Measurements from ENCODE around the gene ATP11A.

ATP11A gene

DNA sequence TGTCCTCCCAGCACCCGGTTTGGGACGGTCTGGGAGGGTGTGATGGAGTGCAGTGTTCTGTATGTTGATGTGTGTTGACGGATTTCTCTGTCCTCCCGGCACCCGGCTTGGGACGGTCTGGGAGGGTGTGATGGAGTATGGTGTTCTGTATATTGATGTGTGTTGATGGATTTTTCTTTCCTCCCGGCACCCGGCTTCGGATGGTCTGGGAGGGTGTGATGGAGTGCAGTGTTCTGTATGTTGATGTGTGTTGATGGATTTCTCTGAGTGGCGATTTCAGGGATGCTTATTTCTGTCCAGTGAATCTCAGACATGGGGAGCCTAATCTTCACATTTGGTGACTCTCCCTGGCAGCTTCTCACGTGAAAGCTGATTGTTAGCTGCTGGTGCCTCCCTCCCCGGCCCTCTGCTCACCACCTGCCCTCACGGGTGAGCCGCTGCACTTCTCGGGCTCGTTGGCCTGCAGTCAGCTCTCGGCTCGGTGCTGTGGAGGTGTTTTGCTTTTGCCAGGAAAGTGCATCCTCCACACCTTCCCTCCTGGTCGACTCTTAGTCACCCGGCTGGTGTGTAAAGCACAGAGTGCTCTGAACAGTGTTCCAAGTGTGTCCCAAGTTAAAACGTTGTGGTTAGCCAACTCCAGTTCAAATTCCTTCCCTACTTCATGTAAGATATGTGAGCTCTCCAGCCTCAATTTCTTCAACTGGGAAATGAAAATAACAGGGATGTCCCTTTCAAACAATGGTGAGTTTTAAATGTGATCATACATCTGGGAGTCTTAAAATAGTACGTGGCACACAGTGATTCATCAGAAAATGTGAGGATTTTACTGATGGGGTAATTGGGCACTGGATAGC lies 54.6 kb downstream of the ATP11A start:
- no peak for FAIRE-seq

DNA sequence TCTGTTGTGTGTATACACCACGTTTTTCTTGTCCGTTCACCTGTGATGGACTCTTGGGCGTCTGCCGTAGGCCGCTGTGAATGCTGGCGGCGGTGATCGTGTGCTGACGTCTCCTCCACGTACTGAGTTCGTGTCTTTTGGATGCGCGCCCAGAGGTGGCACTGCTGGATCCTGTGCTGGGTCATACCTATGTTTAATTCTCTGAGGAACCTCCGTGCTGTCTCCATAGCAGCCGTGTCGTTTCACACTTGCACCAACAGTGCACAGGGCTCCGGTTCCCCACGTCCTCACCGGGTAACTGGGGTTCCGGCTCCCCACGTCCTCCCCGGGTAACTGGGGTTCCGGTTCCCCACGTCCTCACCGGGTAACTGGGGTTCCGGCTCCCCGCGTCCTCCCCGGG lies 56.2 kb downstream of the ATP11A start:
- FAIRE-seq = no peak

DNA sequence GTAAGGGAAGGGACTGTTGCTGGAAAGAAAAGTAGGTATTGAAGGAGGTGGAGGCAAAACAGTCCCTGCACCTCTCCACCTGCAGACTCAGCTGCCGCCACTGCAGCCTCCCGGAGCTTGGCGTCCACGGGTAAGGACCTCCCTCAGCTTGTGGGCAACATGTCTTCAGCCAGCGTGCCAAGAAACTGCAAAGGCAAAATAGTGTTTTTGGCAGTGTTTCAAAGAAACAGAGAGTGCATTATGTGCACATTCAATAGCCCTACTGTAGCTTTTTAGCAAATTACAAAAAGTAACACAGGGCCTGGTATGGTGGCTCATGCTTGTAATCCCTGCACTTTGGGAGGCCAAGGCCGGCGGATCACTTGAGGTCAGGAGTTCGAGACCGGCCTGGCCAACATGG lies 57.4 kb downstream of the ATP11A start:
- FAIRE-seq = no peak

DNA sequence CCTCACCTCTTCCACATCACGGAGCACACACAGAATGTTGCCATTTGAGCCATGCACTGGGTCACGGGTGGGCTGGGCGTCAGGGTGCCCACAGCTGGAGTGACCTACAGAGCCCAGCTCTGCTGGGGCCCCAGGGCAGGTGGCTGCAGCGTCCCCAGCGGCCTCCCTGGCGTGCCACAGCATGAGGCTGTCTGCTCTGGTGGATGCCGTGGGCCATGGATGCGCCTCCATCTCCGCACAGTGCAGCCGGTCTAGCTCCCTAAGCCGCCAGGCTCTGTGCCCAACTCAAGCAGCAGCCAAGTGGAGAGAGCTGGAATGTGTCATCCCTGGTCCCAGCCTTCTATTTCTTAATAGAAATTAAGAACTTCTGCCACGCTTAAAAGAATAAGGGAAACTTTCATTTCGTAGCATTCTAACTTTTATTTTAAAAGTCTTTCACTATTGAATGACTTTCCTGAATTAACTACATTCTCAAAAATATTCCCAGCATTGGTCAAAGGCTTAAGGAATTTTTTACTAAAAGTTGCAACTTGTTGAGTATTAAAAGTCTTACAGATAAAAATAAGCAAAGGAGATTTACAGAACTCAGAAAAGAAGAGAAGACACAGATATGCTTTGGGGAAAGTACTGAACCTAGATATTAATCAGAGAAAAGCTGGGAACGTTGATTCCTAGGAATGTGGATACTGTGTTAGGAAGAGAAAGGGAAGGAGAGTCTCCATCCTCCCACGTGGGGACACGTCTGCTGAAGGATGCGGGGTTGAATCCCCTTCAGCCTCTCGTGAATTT lies 59.3 kb downstream of the ATP11A start:
- no peak for FAIRE-seq

- FAIRE-seq = no peak
Measured at GRCh38 chr13:112750570-112750969, 60.7 kb downstream of the ATP11A start.

GRCh38 chr13:112751617-112752016 lies 61.8 kb downstream of the ATP11A start:
- no peak for FAIRE-seq

DNA sequence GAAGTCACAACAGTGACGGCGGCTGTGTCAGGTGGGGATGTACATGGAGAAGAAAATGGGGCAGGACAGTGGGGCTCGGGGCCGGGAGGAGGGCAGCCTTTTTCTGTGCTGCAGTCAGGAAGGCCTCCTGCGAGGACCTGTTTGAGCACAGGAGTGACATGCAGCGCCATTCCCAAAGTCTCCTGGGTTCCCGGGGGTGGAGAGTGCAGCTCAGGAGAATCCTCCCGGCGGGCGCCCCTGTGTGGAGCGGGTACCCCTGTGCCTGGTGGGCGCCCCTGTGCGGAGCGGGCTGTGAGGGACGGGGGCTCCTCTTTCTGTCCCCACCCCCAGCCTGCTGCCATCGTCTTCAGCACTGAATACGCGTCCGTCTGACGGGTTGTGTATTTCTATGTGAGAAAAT lies 62.4 kb downstream of the ATP11A start:
- no peak for FAIRE-seq

- FAIRE-seq = no peak
Measured at GRCh38 chr13:112752711-112753541, 63.1 kb downstream of the ATP11A start.

- no peak for FAIRE-seq
Measured at GRCh38 chr13:112753833-112754232, 64.0 kb downstream of the ATP11A start.

GRCh38 chr13:112754281-112755025 lies 64.6 kb downstream of the ATP11A start:
- no peak for FAIRE-seq

- no peak for FAIRE-seq
Measured at GRCh38 chr13:112755331-112755730, 65.5 kb downstream of the ATP11A start.

DNA sequence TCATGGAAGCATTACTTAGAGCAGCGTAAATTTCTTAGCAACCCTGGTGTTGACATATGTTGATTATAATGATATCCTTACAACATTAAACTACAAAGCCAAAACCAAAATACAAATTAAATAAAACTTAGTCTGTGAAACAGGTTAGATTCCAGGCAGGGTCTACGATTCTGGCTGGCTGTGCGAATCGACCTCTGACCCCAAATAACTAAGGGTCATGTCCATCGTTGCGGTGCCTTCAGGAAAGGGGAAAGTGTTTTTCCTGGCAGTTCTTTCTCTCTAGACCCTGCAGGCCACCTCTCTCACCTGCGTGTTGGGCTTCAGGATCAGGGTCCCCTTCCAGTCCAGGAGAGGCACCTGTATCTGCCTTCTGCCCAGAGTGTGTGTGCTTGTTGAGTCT lies 66.2 kb downstream of the ATP11A start:
- no peak for FAIRE-seq

- FAIRE-seq = no peak
Measured at GRCh38 chr13:112756511-112756966, 66.7 kb downstream of the ATP11A start.

- FAIRE-seq = no peak
Measured at GRCh38 chr13:112756967-112757758, 67.3 kb downstream of the ATP11A start.

DNA sequence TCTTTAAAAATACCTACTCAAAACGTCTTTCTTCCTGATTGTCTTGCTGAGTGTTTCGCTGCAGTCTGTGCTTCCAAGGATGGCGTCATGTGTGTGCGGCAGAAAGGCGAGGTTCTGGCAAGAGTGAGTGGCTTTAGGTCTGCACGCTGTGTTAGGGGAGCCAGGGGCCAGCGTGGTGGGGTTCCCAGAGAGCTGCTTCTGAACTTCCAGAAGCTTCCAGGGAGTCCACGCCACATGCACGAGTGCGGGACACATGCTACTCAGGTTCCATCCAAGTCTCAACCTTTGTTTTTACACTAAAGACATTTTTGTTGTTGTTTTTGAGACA lies 67.9 kb downstream of the ATP11A start:
- FAIRE-seq = no peak

GRCh38 chr13:112759053-112759452 lies 69.2 kb downstream of the ATP11A start:
- FAIRE-seq = no peak

GRCh38 chr13:112759827-112760226 lies 70.0 kb downstream of the ATP11A start:
- no peak for FAIRE-seq

GRCh38 chr13:112760435-112760834 lies 70.6 kb downstream of the ATP11A start:
- no peak for FAIRE-seq

DNA sequence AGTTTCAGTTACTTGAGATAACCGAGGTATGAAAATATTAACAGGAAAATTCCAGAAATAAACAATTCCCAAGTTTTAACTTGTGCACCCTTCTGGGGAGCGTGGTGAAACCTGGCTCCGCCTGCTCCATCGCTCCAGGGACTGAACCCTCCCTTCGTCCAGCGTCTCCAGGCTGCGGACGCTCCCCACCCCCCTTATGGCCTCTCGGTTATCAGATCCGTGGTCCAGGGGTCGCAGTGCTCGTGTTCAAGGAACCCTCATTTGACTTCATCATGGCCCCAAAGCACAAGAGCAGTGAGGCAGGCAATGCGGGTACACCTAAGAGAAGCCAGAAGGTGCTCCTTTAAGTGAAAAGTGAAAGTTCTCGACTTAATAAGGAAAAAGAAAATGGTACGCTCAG lies 71.1 kb downstream of the ATP11A start:
- no peak for FAIRE-seq

GRCh38 chr13:112761701-112762689 lies 72.2 kb downstream of the ATP11A start:
- no peak for FAIRE-seq
